HG03442 (cell line): ENCODE measurements around the gene ASPG.

Experiments
- ATAC-seq: cut with Tn5 transposase; IDR thresholded peaks from one replicate; pipeline ENCODE4 v1.9.1; 2021; ENCODE audit warnings: mild to moderate bottlenecking, moderate library complexity; ENCODE audit not compliant: unreplicated experiment

The ASPG gene

GRCh38 chr14:104115131-104115600 is 29.7 kb downstream of the ASPG start:
- no peak for ATAC-seq

GRCh38 chr14:104115691-104116287 is 30.3 kb downstream of the ASPG start:
- ATAC-seq: no peak

GRCh38 chr14:104116288-104116755 is 30.8 kb downstream of the ASPG start:
- no peak for ATAC-seq

GRCh38 chr14:104116756-104117340 is 31.3 kb downstream of the ASPG start:
- ATAC-seq: no peak

- ATAC-seq: no peak
Observed at GRCh38 chr14:104117341-104118005, 32.0 kb downstream of the ASPG start.

GRCh38 chr14:104118006-104118844 is 32.7 kb downstream of the ASPG start:
- ATAC-seq: no peak

- no peak for ATAC-seq
Observed at GRCh38 chr14:104119119-104119487, 33.6 kb downstream of the ASPG start.

- ATAC-seq: no peak
Observed at GRCh38 chr14:104119488-104120251, 34.2 kb downstream of the ASPG start.

- ATAC-seq: no peak
Observed at GRCh38 chr14:104120281-104120741, 34.8 kb downstream of the ASPG start.

GRCh38 chr14:104121142-104121541 is 35.6 kb downstream of the ASPG start:
- ATAC-seq: no peak

GRCh38 chr14:104123879-104124278 is 38.4 kb downstream of the ASPG start:
- no peak for ATAC-seq

GRCh38 chr14:104125011-104125410 is 39.5 kb downstream of the ASPG start:
- no peak for ATAC-seq

- ATAC-seq: no peak
Observed at GRCh38 chr14:104126753-104127152, 41.3 kb downstream of the ASPG start.

- no peak for ATAC-seq
Observed at GRCh38 chr14:104128981-104129380, 43.5 kb downstream of the ASPG start.

GRCh38 chr14:104129556-104129955 is 44.1 kb downstream of the ASPG start:
- ATAC-seq: no peak

- ATAC-seq: no peak
Observed at GRCh38 chr14:104130974-104131651, 45.6 kb downstream of the ASPG start.

- no peak for ATAC-seq
Observed at GRCh38 chr14:104131968-104132732, 46.6 kb downstream of the ASPG start.

- ATAC-seq: no peak
Observed at GRCh38 chr14:104132981-104133380, 47.5 kb downstream of the ASPG start.

- ATAC-seq: no peak
Observed at GRCh38 chr14:104133496-104133895, 48.0 kb downstream of the ASPG start.
